DND-41 (cell line): Measurements from ENCODE around the gene MPC1.

Source experiments
- EZH2 ChIP-seq: IDR thresholded peaks from 3 replicates; pipeline ENCODE4 v1.6.1; 2012; ENCODE audit warnings: borderline replicate concordance, low read depth, mild to moderate bottlenecking, moderate library complexity, low read length, inconsistent platforms; ENCODE audit not compliant: severe bottlenecking
- TF ChIP-seq, protein P1 (sequence below): IDR thresholded peaks from 2 replicates; pipeline ENCODE4 v1.5.1; 2012; ENCODE audit warnings: borderline replicate concordance, low read length, moderate library complexity, mild to moderate bottlenecking; ENCODE audit not compliant: poor library complexity, severe bottlenecking; ENCODE audit errors: extremely low read depth

DNA sequence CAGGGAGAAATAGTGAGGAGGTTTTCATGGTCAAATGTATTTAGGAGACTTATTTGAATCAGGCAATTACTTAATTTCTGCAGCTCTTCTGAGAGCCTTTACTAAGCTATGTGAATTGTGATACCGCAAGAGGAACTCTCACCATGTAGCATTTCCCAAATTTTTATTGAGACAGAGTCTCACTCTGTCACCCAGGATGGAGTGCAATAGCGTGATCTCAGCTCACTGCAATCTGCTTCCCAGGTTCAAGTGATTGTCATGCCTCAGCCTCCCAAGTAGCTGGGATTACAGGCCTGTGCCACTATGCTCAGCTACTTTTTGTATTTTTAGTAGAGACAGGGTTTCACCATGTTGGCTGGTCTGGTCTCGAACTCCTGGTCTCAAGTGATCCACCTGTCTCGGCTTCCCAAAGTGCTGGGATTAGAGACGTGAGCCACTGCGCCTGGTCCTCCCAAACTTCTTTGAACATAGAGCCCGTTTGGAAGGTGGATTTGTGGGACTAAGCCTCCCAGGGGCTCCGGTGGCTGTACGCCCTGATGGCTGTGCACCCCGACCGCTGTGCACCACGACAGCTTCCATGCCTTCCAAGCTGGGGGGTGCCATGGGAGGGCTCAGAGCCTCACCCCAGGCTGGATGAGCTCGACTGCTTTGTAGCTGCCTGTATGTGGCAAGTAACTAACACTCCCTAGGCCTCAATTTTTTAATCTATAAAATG, 5.7 kb upstream of the MPC1 start:
- TF ChIP-seq, protein P1, sequence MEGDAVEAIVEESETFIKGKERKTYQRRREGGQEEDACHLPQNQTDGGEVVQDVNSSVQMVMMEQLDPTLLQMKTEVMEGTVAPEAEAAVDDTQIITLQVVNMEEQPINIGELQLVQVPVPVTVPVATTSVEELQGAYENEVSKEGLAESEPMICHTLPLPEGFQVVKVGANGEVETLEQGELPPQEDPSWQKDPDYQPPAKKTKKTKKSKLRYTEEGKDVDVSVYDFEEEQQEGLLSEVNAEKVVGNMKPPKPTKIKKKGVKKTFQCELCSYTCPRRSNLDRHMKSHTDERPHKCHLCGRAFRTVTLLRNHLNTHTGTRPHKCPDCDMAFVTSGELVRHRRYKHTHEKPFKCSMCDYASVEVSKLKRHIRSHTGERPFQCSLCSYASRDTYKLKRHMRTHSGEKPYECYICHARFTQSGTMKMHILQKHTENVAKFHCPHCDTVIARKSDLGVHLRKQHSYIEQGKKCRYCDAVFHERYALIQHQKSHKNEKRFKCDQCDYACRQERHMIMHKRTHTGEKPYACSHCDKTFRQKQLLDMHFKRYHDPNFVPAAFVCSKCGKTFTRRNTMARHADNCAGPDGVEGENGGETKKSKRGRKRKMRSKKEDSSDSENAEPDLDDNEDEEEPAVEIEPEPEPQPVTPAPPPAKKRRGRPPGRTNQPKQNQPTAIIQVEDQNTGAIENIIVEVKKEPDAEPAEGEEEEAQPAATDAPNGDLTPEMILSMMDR, result no peak
- TF ChIP-seq EZH2, result no peak
